Stimulated activated CD8-positive, alpha-beta memory T cell treated with anti-CD3 and anti-CD28 coated beads, Interleukin-7, amount 100 ng/mL, for 24 hours (primary cell): ENCODE data around the gene DLGAP1.

Source experiments
- DNase-seq: peaks from one replicate; pipeline ENCODE4 v3.0.0-alpha.2; 2020; ENCODE audit warnings: low read depth

DLGAP1 gene

GRCh38 chr18:4241090-4241617, 214.0 kb downstream of the DLGAP1 start:
- no peak for DNase-seq

GRCh38 chr18:4238966-4239365, 216.1 kb downstream of the DLGAP1 start:
- no peak for DNase-seq

- DNase-seq, result no peak
These were observed 217.5 kb downstream of the DLGAP1 start for GRCh38 chr18:4237664-4238041.

GRCh38 chr18:4236940-4237663, 218.0 kb downstream of the DLGAP1 start:
- DNase-seq, result no peak

GRCh38 chr18:4233468-4233867, 221.6 kb downstream of the DLGAP1 start:
- no peak for DNase-seq

GRCh38 chr18:4232656-4233055, 222.5 kb downstream of the DLGAP1 start:
- no peak for DNase-seq

- DNase-seq, result no peak
These were observed 223.8 kb downstream of the DLGAP1 start for GRCh38 chr18:4231260-4231659.

GRCh38 chr18:4230450-4231168, 224.5 kb downstream of the DLGAP1 start:
- no peak for DNase-seq

GRCh38 chr18:4224031-4224704, 230.9 kb downstream of the DLGAP1 start:
- no peak for DNase-seq

GRCh38 chr18:4211111-4211837, 243.8 kb downstream of the DLGAP1 start:
- DNase-seq, result no peak

- DNase-seq, result no peak
These were observed 246.7 kb downstream of the DLGAP1 start for GRCh38 chr18:4208366-4208765.

GRCh38 chr18:4207383-4207985, 247.6 kb downstream of the DLGAP1 start:
- no peak for DNase-seq

- no peak for DNase-seq
These were observed 250.7 kb downstream of the DLGAP1 start for GRCh38 chr18:4204438-4204720.

- no peak for DNase-seq
These were observed 251.3 kb downstream of the DLGAP1 start for GRCh38 chr18:4203568-4204437.

GRCh38 chr18:4200399-4200798, 254.7 kb downstream of the DLGAP1 start:
- no peak for DNase-seq

GRCh38 chr18:4198956-4199355, 256.2 kb downstream of the DLGAP1 start:
- DNase-seq, result no peak

GRCh38 chr18:4196351-4196750, 258.8 kb downstream of the DLGAP1 start:
- no peak for DNase-seq

GRCh38 chr18:4193086-4193485, 262.0 kb downstream of the DLGAP1 start:
- no peak for DNase-seq

- no peak for DNase-seq
These were observed 273.1 kb downstream of the DLGAP1 start for GRCh38 chr18:4181882-4182568.

- DNase-seq, result no peak
These were observed 274.0 kb downstream of the DLGAP1 start for GRCh38 chr18:4181086-4181485.
